Skeletal muscle tissue (tissue), 4 donors: ENCODE measurements around the gene CCNY. TPM values are rescaled to one million over a fixed set of nuclear protein-coding genes. Genes with fewer than 3 reads are reported as not detected.

ENCODE experiments used
- H3K27ac ChIP-seq: one replicate; pipeline ENCODE4 v1.7.0; 2013; ENCODE audit warnings: mild to moderate bottlenecking, low read depth, low read length, inconsistent platforms
- H3K27me3 ChIP-seq, 3 donors: one replicate each; pipeline ENCODE4 v1.7.0; 2013; ENCODE audit warnings: low read length in 3 of 3; ENCODE audit not compliant: control insufficient read depth in 3 of 3, insufficient read depth in 3 of 3
- H3K36me3 ChIP-seq, 3 donors: one replicate each; pipeline ENCODE4 v1.7.0; 2013; ENCODE audit warnings: low read length in 3 of 3; ENCODE audit not compliant: control insufficient read depth in 3 of 3, insufficient read depth in 3 of 3
- H3K4me1 ChIP-seq, 3 donors: one replicate each; pipeline ENCODE4 v1.7.0; 2013; ENCODE audit warnings: low read length in 3 of 3, mild to moderate bottlenecking in 3 of 3; ENCODE audit not compliant: control insufficient read depth in 3 of 3, insufficient read depth in 3 of 3
- H3K4me3 ChIP-seq, 3 donors: one replicate each; pipeline ENCODE4 v1.7.0; 2013; ENCODE audit warnings: low read length in 3 of 3
- H3K9ac ChIP-seq, 3 donors: one replicate each; pipeline ENCODE4 v1.7.0; 2013; ENCODE audit warnings: low read length in 3 of 3, mild to moderate bottlenecking in 3 of 3, moderate library complexity in 2 of 3, low read depth in 1 of 3
- H3K9me3 ChIP-seq, 3 donors: one replicate each; pipeline ENCODE4 v1.7.0; 2013; ENCODE audit warnings: low read length in 3 of 3; ENCODE audit not compliant: control insufficient read depth in 3 of 3
- total RNA-seq: library from RNA; depleted of rRNA; stranded (reverse); fragments of >200 nt; gene quantifications from one replicate; pipeline ENCODE4 v1.2.3, GENCODE V29; 2014
- donor health status: Osteomylitis.

The CCNY gene
- total RNA-seq, 1 donor from 2014 or later: 45.9 TPM

- H3K36me3 ChIP-seq: peaks cover 0 to 3% (median 0%) of the 10 kb centered on the region in 3 donors
- no peak overlapping the region for H3K27ac ChIP-seq
- no peaks in the 10 kb centered on the region for H3K27me3 ChIP-seq
- H3K4me3 ChIP-seq: no peak overlapping the region
- H3K9me3 ChIP-seq: no peaks in the 10 kb centered on the region
- H3K9ac ChIP-seq: no peak overlapping the region
- peaks cover 0 to 10% (median 5%) of the 10 kb centered on the region in 3 donors for H3K4me1 ChIP-seq
These were observed 150.1 kb downstream of the CCNY start for GRCh38 chr10:35486297-35486990.

- Histone ChIP-seq H3K9ac (no peak overlapping the region), H3K27me3 (no peaks in the 10 kb centered on the region), H3K4me1 (peaks cover 1 to 15% (median 5%) of the 10 kb centered on the region in 3 donors), H3K4me3 (no peak overlapping the region), H3K9me3 (no peaks in the 10 kb centered on the region), H3K36me3 (peaks cover 0 to 3% (median 0%) of the 10 kb centered on the region in 3 donors), H3K27ac (no peak overlapping the region)
These were observed 151.2 kb downstream of the CCNY start for GRCh38 chr10:35487336-35488034.

GRCh38 chr10:35488228-35488627, 151.9 kb downstream of the CCNY start:
- Histone ChIP-seq H3K27me3 (no peaks in the 10 kb centered on the region), H3K9ac (no peak overlapping the region), H3K27ac (no peak overlapping the region), H3K4me1 (peaks cover 9 to 23% (median 11%) of the 10 kb centered on the region in 3 donors), H3K36me3 (peaks cover 0 to 3% (median 0%) of the 10 kb centered on the region in 3 donors), H3K9me3 (no peaks in the 10 kb centered on the region), H3K4me3 (no peak overlapping the region)

- H3K4me1 ChIP-seq: peaks cover 27 to 39% (median 37%) of the 10 kb centered on the region in 3 donors
- no peaks in the 10 kb centered on the region for H3K36me3 ChIP-seq
- no peak overlapping the region for H3K4me3 ChIP-seq
- H3K27ac ChIP-seq: no peak overlapping the region
- H3K9me3 ChIP-seq: no peaks in the 10 kb centered on the region
- no peak overlapping the region for H3K9ac ChIP-seq
- H3K27me3 ChIP-seq: no peaks in the 10 kb centered on the region
These were observed 156.3 kb downstream of the CCNY start for GRCh38 chr10:35492386-35493195.

GRCh38 chr10:35493196-35494118, 157.1 kb downstream of the CCNY start:
- H3K27ac ChIP-seq: no peak overlapping the region
- no peak overlapping the region for H3K4me3 ChIP-seq
- peaks cover 27 to 37% (median 36%) of the 10 kb centered on the region in 3 donors for H3K4me1 ChIP-seq
- peak overlapping the region in 1 of 3 donors; percentile 20 for H3K9ac ChIP-seq
- H3K36me3 ChIP-seq: no peaks in the 10 kb centered on the region
- H3K27me3 ChIP-seq: no peaks in the 10 kb centered on the region
- H3K9me3 ChIP-seq: no peaks in the 10 kb centered on the region

GRCh38 chr10:35495521-35496119, 159.3 kb downstream of the CCNY start:
- Histone ChIP-seq H3K4me1 (peaks cover 27 to 46% (median 42%) of the 10 kb centered on the region in 3 donors), H3K9ac (peak overlapping the region in 1 of 3 donors; percentile 44), H3K4me3 (no peak overlapping the region), H3K27me3 (no peaks in the 10 kb centered on the region), H3K9me3 (no peaks in the 10 kb centered on the region), H3K27ac (no peak overlapping the region), H3K36me3 (no peaks in the 10 kb centered on the region)

- Histone ChIP-seq H3K27ac (no peak overlapping the region), H3K9me3 (no peaks in the 10 kb centered on the region), H3K36me3 (no peaks in the 10 kb centered on the region), H3K9ac (no peak overlapping the region), H3K4me3 (no peak overlapping the region), H3K27me3 (no peaks in the 10 kb centered on the region), H3K4me1 (peaks cover 24 to 37% (median 36%) of the 10 kb centered on the region in 3 donors)
These were observed 161.6 kb downstream of the CCNY start for GRCh38 chr10:35497909-35498308.

GRCh38 chr10:35498693-35499092, 162.4 kb downstream of the CCNY start:
- H3K9ac ChIP-seq: no peak overlapping the region
- H3K27ac ChIP-seq: no peak overlapping the region
- H3K4me1 ChIP-seq: peaks cover 16 to 29% (median 28%) of the 10 kb centered on the region in 3 donors
- H3K9me3 ChIP-seq: no peaks in the 10 kb centered on the region
- no peak overlapping the region for H3K4me3 ChIP-seq
- no peaks in the 10 kb centered on the region for H3K27me3 ChIP-seq
- no peaks in the 10 kb centered on the region for H3K36me3 ChIP-seq

- Histone ChIP-seq H3K36me3 (no peaks in the 10 kb centered on the region), H3K4me1 (peaks cover 0 to 10% (median 10%) of the 10 kb centered on the region in 3 donors), H3K4me3 (no peak overlapping the region), H3K9ac (no peak overlapping the region), H3K27me3 (no peaks in the 10 kb centered on the region), H3K9me3 (no peaks in the 10 kb centered on the region), H3K27ac (no peak overlapping the region)
These were observed 165.6 kb downstream of the CCNY start for GRCh38 chr10:35501923-35502322.
